ENCODE measurements around the gene ARHGAP27. TPM values are rescaled to one million over a fixed set of nuclear protein-coding genes. Genes with fewer than 3 reads are reported as not detected.

ARHGAP27 gene
- total and polyA plus RNA-seq, 2 donors (not counting 1 experiment from before 2014, with no cell fraction given) = 0.57 to 3.3 TPM

DNA sequence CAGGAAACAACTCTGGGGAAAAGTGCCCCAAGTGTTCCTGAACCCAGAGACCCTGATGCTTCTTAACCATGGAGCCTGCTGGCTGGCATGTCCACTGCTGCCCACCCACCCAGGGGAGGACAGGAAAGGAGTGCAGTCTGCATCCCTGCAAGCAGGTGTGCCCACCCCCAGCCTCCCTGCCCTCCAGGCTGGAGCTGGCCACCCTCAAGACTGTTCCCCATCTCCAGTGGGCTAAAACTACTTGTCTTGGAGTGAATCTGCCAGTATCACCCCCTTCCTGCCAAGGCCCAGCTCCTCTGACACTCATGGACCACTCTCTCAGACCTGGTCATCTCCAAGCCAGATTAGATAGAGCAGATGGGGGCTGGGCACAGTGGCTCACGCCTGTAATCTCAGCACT lies 29.8 kb downstream of the ARHGAP27 start:
- TF ChIP-seq EZH2 (IDR thresholded peaks at IDR 0.05; ENCODE audit: low read length, missing control alignments) = no peak
- TF ChIP-seq, protein P1, sequence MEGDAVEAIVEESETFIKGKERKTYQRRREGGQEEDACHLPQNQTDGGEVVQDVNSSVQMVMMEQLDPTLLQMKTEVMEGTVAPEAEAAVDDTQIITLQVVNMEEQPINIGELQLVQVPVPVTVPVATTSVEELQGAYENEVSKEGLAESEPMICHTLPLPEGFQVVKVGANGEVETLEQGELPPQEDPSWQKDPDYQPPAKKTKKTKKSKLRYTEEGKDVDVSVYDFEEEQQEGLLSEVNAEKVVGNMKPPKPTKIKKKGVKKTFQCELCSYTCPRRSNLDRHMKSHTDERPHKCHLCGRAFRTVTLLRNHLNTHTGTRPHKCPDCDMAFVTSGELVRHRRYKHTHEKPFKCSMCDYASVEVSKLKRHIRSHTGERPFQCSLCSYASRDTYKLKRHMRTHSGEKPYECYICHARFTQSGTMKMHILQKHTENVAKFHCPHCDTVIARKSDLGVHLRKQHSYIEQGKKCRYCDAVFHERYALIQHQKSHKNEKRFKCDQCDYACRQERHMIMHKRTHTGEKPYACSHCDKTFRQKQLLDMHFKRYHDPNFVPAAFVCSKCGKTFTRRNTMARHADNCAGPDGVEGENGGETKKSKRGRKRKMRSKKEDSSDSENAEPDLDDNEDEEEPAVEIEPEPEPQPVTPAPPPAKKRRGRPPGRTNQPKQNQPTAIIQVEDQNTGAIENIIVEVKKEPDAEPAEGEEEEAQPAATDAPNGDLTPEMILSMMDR (conservative IDR thresholded peaks at IDR 0.05 in 1 of 2, IDR thresholded peaks at IDR 0.05 in 1 of 2; ENCODE audit: low read depth in 1 of 2, low read length in 2 of 2) = no peak
- no peak for DNase-seq (ENCODE audit: low read depth in 2 of 2)
- Histone ChIP-seq H3K27ac (ENCODE audit: insufficient read depth, low read length) (no peak overlapping the region), H3K27me3 (ENCODE audit: control insufficient read depth, insufficient read depth, low read length) (peaks cover 3% of the 10 kb centered on the region), H2AFZ (ENCODE audit: low read length) (no peak overlapping the region), H3K9me3 (ENCODE audit: control insufficient read depth, insufficient read depth, low read depth, low read length) (no peaks in the 10 kb centered on the region), H3K79me2 (ENCODE audit: control insufficient read depth, insufficient read depth, low read length) (no peaks in the 10 kb centered on the region), H4K20me1 (ENCODE audit: control insufficient read depth, extremely low read depth, insufficient read depth, low read length) (no peaks in the 10 kb centered on the region), H3K9ac (ENCODE audit: insufficient read depth, low read length) (no peak overlapping the region), H3K4me2 (ENCODE audit: extremely low read depth, insufficient read depth, low read length) (no peak overlapping the region), H3K36me3 (ENCODE audit: control insufficient read depth, insufficient read depth, low read length) (no peaks in the 10 kb centered on the region), H3K4me3 (replicated peaks in 1 of 4; ENCODE audit: control extremely low read depth in 1 of 4, insufficient read depth in 1 of 4, low read depth in 3 of 4, low read length in 4 of 4) (no peak overlapping the region), H3K4me1 (ENCODE audit: control insufficient read depth, extremely low read depth, insufficient read depth, low read length) (peaks cover 2% of the 10 kb centered on the region)

DNA sequence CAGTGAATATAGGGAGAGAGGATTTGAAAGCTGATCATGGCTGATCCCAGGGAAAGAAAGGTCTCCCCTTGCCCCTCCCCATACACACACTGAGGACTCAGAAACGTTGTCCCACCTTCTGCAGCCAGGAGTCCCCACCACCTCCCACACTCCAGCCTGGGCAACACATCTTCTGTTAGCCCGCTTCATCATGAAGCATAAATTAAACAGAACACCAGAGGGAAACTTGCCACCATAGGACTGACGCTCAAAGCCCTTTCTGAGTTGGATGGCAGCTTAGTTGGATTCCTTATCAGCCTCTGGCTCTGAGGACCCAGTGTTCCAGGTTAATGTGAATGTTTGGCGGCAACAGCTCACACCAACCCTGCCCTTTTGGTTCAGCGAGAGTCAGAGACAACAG lies 33.9 kb downstream of the ARHGAP27 start:
- H3K79me2 ChIP-seq (ENCODE audit: control insufficient read depth, insufficient read depth, low read length) = no peaks in the 10 kb centered on the region
- no peak overlapping the region for H3K4me2 ChIP-seq (ENCODE audit: extremely low read depth, insufficient read depth, low read length)
- peaks cover 7% of the 10 kb centered on the region for H3K4me1 ChIP-seq (ENCODE audit: control insufficient read depth, extremely low read depth, insufficient read depth, low read length)
- TF ChIP-seq, protein P1 (conservative IDR thresholded peaks at IDR 0.05 in 1 of 2, IDR thresholded peaks at IDR 0.05 in 1 of 2; ENCODE audit: low read depth in 1 of 2, low read length in 2 of 2) = no peak
- TF ChIP-seq EZH2 (IDR thresholded peaks at IDR 0.05; ENCODE audit: low read length, missing control alignments) = no peak
- H2AFZ ChIP-seq (ENCODE audit: low read length) = no peak overlapping the region
- DNase-seq (ENCODE audit: low read depth in 2 of 2) = no peak
- no peak overlapping the region for H3K27ac ChIP-seq (ENCODE audit: insufficient read depth, low read length)
- no peak overlapping the region for H3K4me3 ChIP-seq (replicated peaks in 1 of 4; ENCODE audit: control extremely low read depth in 1 of 4, insufficient read depth in 1 of 4, low read depth in 3 of 4, low read length in 4 of 4)
- H3K9me3 ChIP-seq (ENCODE audit: control insufficient read depth, insufficient read depth, low read depth, low read length) = no peaks in the 10 kb centered on the region
- no peaks in the 10 kb centered on the region for H3K27me3 ChIP-seq (ENCODE audit: control insufficient read depth, insufficient read depth, low read length)
- H4K20me1 ChIP-seq (ENCODE audit: control insufficient read depth, extremely low read depth, insufficient read depth, low read length) = no peaks in the 10 kb centered on the region
- H3K9ac ChIP-seq (ENCODE audit: insufficient read depth, low read length) = no peak overlapping the region
- no peaks in the 10 kb centered on the region for H3K36me3 ChIP-seq (ENCODE audit: control insufficient read depth, insufficient read depth, low read length)

DNA sequence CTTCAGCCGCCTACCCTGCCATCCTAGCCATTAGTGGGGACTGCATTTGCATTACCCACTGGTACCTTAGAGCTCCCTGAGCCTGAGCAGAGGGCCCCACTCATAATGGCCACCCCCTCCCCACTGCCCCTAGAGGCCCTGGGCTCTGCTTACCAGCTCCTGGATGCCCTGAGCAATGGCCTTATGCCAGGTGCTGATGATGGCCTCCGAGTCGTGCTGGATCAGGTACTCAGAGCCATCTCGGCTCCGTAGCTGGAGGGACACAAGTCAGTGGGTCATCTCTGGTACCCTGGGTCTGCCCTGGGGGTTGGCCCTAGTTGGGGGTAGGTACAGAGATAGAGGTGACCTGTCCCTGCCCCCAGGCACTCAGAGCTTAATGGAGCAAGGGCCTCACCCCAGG lies 34.9 kb downstream of the ARHGAP27 start:
- peaks cover 7% of the 10 kb centered on the region for H3K4me1 ChIP-seq (ENCODE audit: control insufficient read depth, extremely low read depth, insufficient read depth, low read length)
- H3K9ac ChIP-seq (ENCODE audit: insufficient read depth, low read length) = no peak overlapping the region
- no peak for DNase-seq (ENCODE audit: low read depth in 2 of 2)

More for the DNA sequence above, 34.9 kb downstream of the ARHGAP27 start:
- Histone ChIP-seq H3K9me3 (ENCODE audit: control insufficient read depth, insufficient read depth, low read depth, low read length) (no peaks in the 10 kb centered on the region), H3K79me2 (ENCODE audit: control insufficient read depth, insufficient read depth, low read length) (no peaks in the 10 kb centered on the region), H4K20me1 (ENCODE audit: control insufficient read depth, extremely low read depth, insufficient read depth, low read length) (no peaks in the 10 kb centered on the region), H3K27me3 (ENCODE audit: control insufficient read depth, insufficient read depth, low read length) (no peaks in the 10 kb centered on the region), H3K27ac (ENCODE audit: insufficient read depth, low read length) (no peak overlapping the region), H3K4me2 (ENCODE audit: extremely low read depth, insufficient read depth, low read length) (no peak overlapping the region), H3K36me3 (ENCODE audit: control insufficient read depth, insufficient read depth, low read length) (no peaks in the 10 kb centered on the region), H2AFZ (ENCODE audit: low read length) (no peak overlapping the region), H3K4me3 (replicated peaks in 1 of 4; ENCODE audit: control extremely low read depth in 1 of 4, insufficient read depth in 1 of 4, low read depth in 3 of 4, low read length in 4 of 4) (no peak overlapping the region)
- TF ChIP-seq, protein P1 (conservative IDR thresholded peaks at IDR 0.05 in 1 of 2, IDR thresholded peaks at IDR 0.05 in 1 of 2; ENCODE audit: low read depth in 1 of 2, low read length in 2 of 2) = no peak
- no peak for TF ChIP-seq EZH2 (IDR thresholded peaks at IDR 0.05; ENCODE audit: low read length, missing control alignments)
